GM23248 (cell line): Measurements from ENCODE around the gene KSR2. TPM values are rescaled to one million over a fixed set of nuclear protein-coding genes. Genes with fewer than 3 reads are reported as not detected.

Source experiments
- DNase-seq: peaks from one replicate; pipeline ENCODE4 v3.0.0-alpha.2; 2015
- H2AFZ ChIP-seq: fragments of 200-600 bp; sonication (generic); 2 replicates; pipeline ENCODE4 v1.6.1; 2016; ENCODE audit warnings: antibody characterized with exemption
- H3F3A ChIP-seq: fragments of 200-600 bp; sonication (generic); 2 replicates; pipeline ENCODE4 v1.6.1; 2016; ENCODE audit warnings: mild to moderate bottlenecking, antibody characterized with exemption, mixed run types; ENCODE audit not compliant: insufficient read depth
- H3K27ac ChIP-seq: fragments of 200-600 bp; sonication (generic); 2 replicates; pipeline ENCODE4 v1.5.1; 2016; ENCODE audit warnings: mild to moderate bottlenecking
- H3K27me3 ChIP-seq: fragments of 200-600 bp; sonication (generic); replicated peaks from 2 replicates; pipeline ENCODE4 v1.6.1; 2016; ENCODE audit warnings: mild to moderate bottlenecking; ENCODE audit not compliant: insufficient read depth
- H3K36me3 ChIP-seq: fragments of 200-600 bp; sonication (generic); 2 replicates; pipeline ENCODE4 v1.6.1; 2016; ENCODE audit warnings: low read depth, mild to moderate bottlenecking
- H3K4me1 ChIP-seq: fragments of 200-600 bp; sonication (generic); 2 replicates; pipeline ENCODE4 v1.6.1; 2016; ENCODE audit warnings: mild to moderate bottlenecking; ENCODE audit not compliant: insufficient read depth
- H3K4me2 ChIP-seq: fragments of 200-600 bp; sonication (generic); one replicate; pipeline ENCODE4 v1.6.1; 2016; ENCODE audit warnings: mild to moderate bottlenecking; ENCODE audit not compliant: unreplicated experiment
- H3K4me3 ChIP-seq: fragments of 200-600 bp; sonication (generic); 2 replicates; pipeline ENCODE4 v1.5.1; 2016; ENCODE audit warnings: mild to moderate bottlenecking
- H3K79me2 ChIP-seq: fragments of 200-600 bp; sonication (generic); 2 replicates; pipeline ENCODE4 v1.6.1; 2016; ENCODE audit warnings: mild to moderate bottlenecking; ENCODE audit not compliant: insufficient read depth
- H3K9ac ChIP-seq: fragments of 200-600 bp; sonication (generic); 2 replicates; pipeline ENCODE4 v1.6.1; 2016; ENCODE audit warnings: mild to moderate bottlenecking
- H3K9me2 ChIP-seq: fragments of 200-600 bp; sonication (generic); 2 replicates; pipeline ENCODE4 v1.6.1; 2016; ENCODE audit warnings: mixed run types, mild to moderate bottlenecking, moderate library complexity; ENCODE audit not compliant: insufficient read depth
- H3K9me3 ChIP-seq: fragments of 200-600 bp; sonication (generic); one replicate; pipeline ENCODE4 v1.6.1; 2017; ENCODE audit warnings: low read depth
- H4K20me1 ChIP-seq: fragments of 200-600 bp; sonication (generic); 2 replicates; pipeline ENCODE4 v1.6.0; 2016; ENCODE audit not compliant: insufficient read depth
- EZH2 ChIP-seq: fragments of 200-600 bp; sonication (generic); IDR thresholded peaks from 2 replicates; pipeline ENCODE4 v1.6.1; 2018; ENCODE audit warnings: antibody characterized with exemption, mild to moderate bottlenecking; ENCODE audit not compliant: insufficient read depth, poor library complexity, severe bottlenecking
- EZH2phosphoT487 ChIP-seq: fragments of 200-600 bp; sonication (generic); IDR thresholded peaks from 2 replicates; pipeline ENCODE4 v1.6.1; 2018; ENCODE audit warnings: antibody characterized with exemption, moderate library complexity, mild to moderate bottlenecking, low read depth; ENCODE audit not compliant: insufficient read depth
- WGBS, 2 experiments: methylation state at CpG; one replicate each; pipeline ENCODE4 v1.1.6; 2015 to 2017; ENCODE audit warnings: low lambda C conversion rate in 2 of 2, low coverage in 1 of 2; ENCODE audit errors: missing lambda C conversion rate in 2 of 2; 5-methylcytosine and 5-hydroxymethylcytosine counted together
- in situ Hi-C: fragments of 300-500 bp; cut with MboI; formaldehyde crosslinking; loops from 2 replicates; pipeline ENCODE4 v1.15.0; 2020
- polyA plus RNA-seq: library from polyadenylated mRNA; unstranded; fragments of >200 nt; fragmentation: Nextera tagmentation; extraction: Ambion mirVana; gene quantifications from 2 replicates; pipeline ENCODE4 v1.2.1, GENCODE V29; 2016
- total RNA-seq: library from RNA; depleted of rRNA; stranded (reverse); fragments of >200 nt; shearing (Covaris generic); gene quantifications from 2 replicates; pipeline ENCODE4 v1.2.3, GENCODE V29; 2014; rRNA removed

Gene KSR2
- total and polyA plus RNA-seq, 2 experiments from 2014 or later, result not detected

GRCh38 chr12:117408161-117408791 is 560.5 kb downstream of the KSR2 start:
- H3K9me2 ChIP-seq, result no peaks in the 10 kb centered on the region
- no peaks in the 10 kb centered on the region for H3K4me1 ChIP-seq
- no peaks in the 10 kb centered on the region for H4K20me1 ChIP-seq
- TF ChIP-seq EZH2phosphoT487 (no peak), EZH2 (no peak)
- no peak overlapping the region for H3K4me2 ChIP-seq
- no peaks in the 10 kb centered on the region for H3F3A ChIP-seq
- no peaks in the 10 kb centered on the region for H3K9me3 ChIP-seq
- H3K27me3 ChIP-seq, result no peaks in the 10 kb centered on the region
- 29 to 30% methylated on average over 10 to 11 of the region's 11 CpGs for WGBS, 2 experiments
- peak; percentile 45 for DNase-seq
- in situ Hi-C loops, result no loop called here
- H3K4me3 ChIP-seq, result no peak overlapping the region
- no peak overlapping the region for H2AFZ ChIP-seq
- no peak overlapping the region for H3K27ac ChIP-seq
- no peak overlapping the region for H3K9ac ChIP-seq
- H3K79me2 ChIP-seq, result no peaks in the 10 kb centered on the region
- no peaks in the 10 kb centered on the region for H3K36me3 ChIP-seq

GRCh38 chr12:117404940-117405339 is 563.9 kb downstream of the KSR2 start:
- no peaks in the 10 kb centered on the region for H3K9me2 ChIP-seq
- no peak overlapping the region for H3K4me3 ChIP-seq
- TF ChIP-seq EZH2 (no peak), EZH2phosphoT487 (no peak)
- no peak overlapping the region for H3K4me2 ChIP-seq
- no peaks in the 10 kb centered on the region for H3K4me1 ChIP-seq
- no peaks in the 10 kb centered on the region for H3K36me3 ChIP-seq
- no peaks in the 10 kb centered on the region for H3K9me3 ChIP-seq
- no peaks in the 10 kb centered on the region for H4K20me1 ChIP-seq
- no peak overlapping the region for H3K27ac ChIP-seq
- WGBS, 2 experiments, result 51 to 59% methylated on average over 7 of the region's 7 CpGs
- no peaks in the 10 kb centered on the region for H3F3A ChIP-seq
- H3K27me3 ChIP-seq, result no peaks in the 10 kb centered on the region
- no peaks in the 10 kb centered on the region for H3K79me2 ChIP-seq
- no peak overlapping the region for H3K9ac ChIP-seq
- DNase-seq, result no peak
- no peak overlapping the region for H2AFZ ChIP-seq
- in situ Hi-C loops, result no loop called here

GRCh38 chr12:117404203-117404853 is 564.5 kb downstream of the KSR2 start:
- whole genome bisulfite sequencing, 2 experiments, result 11 to 18% methylated on average over 4 of the region's 4 CpGs
- H3K9me3 ChIP-seq, result no peaks in the 10 kb centered on the region
- H3K36me3 ChIP-seq, result no peaks in the 10 kb centered on the region
- in situ Hi-C loops, result no loop called here
- no peak overlapping the region for H3K4me2 ChIP-seq
- no peaks in the 10 kb centered on the region for H3K27me3 ChIP-seq
- no peaks in the 10 kb centered on the region for H3K79me2 ChIP-seq
- H3F3A ChIP-seq, result no peaks in the 10 kb centered on the region
- H3K4me1 ChIP-seq, result no peaks in the 10 kb centered on the region
- H3K9ac ChIP-seq, result no peak overlapping the region
- no peak for TF ChIP-seq EZH2phosphoT487
- TF ChIP-seq EZH2, result no peak
- DNase-seq, result no peak
- no peaks in the 10 kb centered on the region for H4K20me1 ChIP-seq
- H3K27ac ChIP-seq, result no peak overlapping the region
- no peak overlapping the region for H3K4me3 ChIP-seq
- no peaks in the 10 kb centered on the region for H3K9me2 ChIP-seq
- no peak overlapping the region for H2AFZ ChIP-seq

- Histone ChIP-seq H2AFZ (no peak overlapping the region), H3K27me3 (no peaks in the 10 kb centered on the region), H3K4me1 (no peaks in the 10 kb centered on the region), H4K20me1 (no peaks in the 10 kb centered on the region), H3K9me2 (no peaks in the 10 kb centered on the region), H3F3A (no peaks in the 10 kb centered on the region), H3K9me3 (no peaks in the 10 kb centered on the region), H3K27ac (no peak overlapping the region), H3K4me3 (no peak overlapping the region), H3K79me2 (no peaks in the 10 kb centered on the region), H3K4me2 (no peak overlapping the region), H3K9ac (no peak overlapping the region), H3K36me3 (no peaks in the 10 kb centered on the region)
- DNase-seq, result no peak
- TF ChIP-seq EZH2 (no peak), EZH2phosphoT487 (no peak)
- 50 to 54% methylated on average over 3 of the region's 3 CpGs for WGBS, 2 experiments
- in situ Hi-C loops, result no loop called here
These were observed 565.1 kb downstream of the KSR2 start for GRCh38 chr12:117403586-117404139.

Other genes with a start within 250 kb of the KSR2 start
- gene RFC5, start 47.7 kb upstream of the KSR2 start, total RNA-seq, result 13.0 and 21.4 TPM in 2 replicates
- gene RFC5, start 47.7 kb upstream of the KSR2 start, polyA plus RNA-seq, result 15.2 and 17.8 TPM in 2 replicates
- gene WSB2, start 92.2 kb upstream of the KSR2 start, total RNA-seq, result 134 and 162 TPM in 2 replicates
- 65.8 and 66.5 TPM in 2 replicates for gene WSB2, start 92.2 kb upstream of the KSR2 start, polyA plus RNA-seq
- gene VSIG10, start 135.0 kb upstream of the KSR2 start, total RNA-seq, result 11.6 and 40.1 TPM in 2 replicates
- gene VSIG10, start 135.0 kb upstream of the KSR2 start, polyA plus RNA-seq, result 8.5 and 11.5 TPM in 2 replicates
- gene PEBP1, start 167.1 kb upstream of the KSR2 start, total RNA-seq, result 217 and 267 TPM in 2 replicates
- gene PEBP1, start 167.1 kb upstream of the KSR2 start, polyA plus RNA-seq, result 345 and 350 TPM in 2 replicates